WTC11 (cell line): ENCODE measurements around the gene DARS2. TPM values are rescaled to one million over a fixed set of nuclear protein-coding genes. Genes with fewer than 3 reads are reported as not detected.

Experiments
- ATAC-seq: fragments of 200-7000 bp; cut with Tn5 transposase; 2 replicates; pipeline ENCODE4 v1.10.0; 2021; ENCODE audit warnings: mild to moderate bottlenecking, moderate library complexity
- CTCF ChIA-PET: fragments of 300-600 bp; sonication (Branson Sonifier 250); formaldehyde crosslinking; loops from one replicate; lab custom pipeline; 2021; ENCODE audit warnings: antibody characterized with exemption; lab: Charles Lee
- POLR2A ChIA-PET: fragments of 350-600 bp; sonication (Branson Sonifier 250); formaldehyde crosslinking; loops from one replicate; lab custom pipeline; 2021; ENCODE audit warnings: antibody characterized with exemption; lab: Charles Lee
- DNase-seq: peaks from one replicate; pipeline ENCODE4 v3.0.0; 2021; ENCODE audit warnings: low spot score
- H3K27ac Mint-ChIP-seq: 2 replicates; pipeline ENCODE4 v1.8.0; 2021; ENCODE audit warnings: mixed read lengths
- H3K27me3 Mint-ChIP-seq: 2 replicates; pipeline ENCODE4 v1.8.0; 2021; ENCODE audit warnings: low read depth, mild to moderate bottlenecking, moderate library complexity, mixed read lengths
- H3K36me3 Mint-ChIP-seq: 2 replicates; pipeline ENCODE4 v1.8.0; 2021; ENCODE audit warnings: mixed read lengths
- H3K4me1 Mint-ChIP-seq: 2 replicates; pipeline ENCODE4 v1.8.0; 2022; ENCODE audit warnings: mixed read lengths
- H3K4me3 Mint-ChIP-seq: 2 replicates; pipeline ENCODE4 v1.8.0; 2021; ENCODE audit warnings: mild to moderate bottlenecking, moderate library complexity, mixed read lengths
- H3K9me3 Mint-ChIP-seq: 2 replicates; pipeline ENCODE4 v1.8.0; 2021; ENCODE audit warnings: mixed read lengths
- AFF4 ChIP-seq: sonication (generic); formaldehyde crosslinking; IDR thresholded peaks from 2 replicates; pipeline ENCODE4 v1.8.1; 2023; ENCODE audit warnings: mild to moderate bottlenecking, missing genetic modification reagents, borderline replicate concordance
- CBFB ChIP-seq: sonication (generic); formaldehyde crosslinking; IDR thresholded peaks from 2 replicates; pipeline ENCODE4 v1.8.1; 2022; ENCODE audit warnings: mild to moderate bottlenecking, low read depth, missing genetic modification reagents
- ERG ChIP-seq: fragments of 250-450 bp; sonication (Bioruptor Pico); IDR thresholded peaks from 2 replicates; pipeline ENCODE4 v1.8.0; 2021; ENCODE audit warnings: mild to moderate bottlenecking
- FOXK1 ChIP-seq: sonication (generic); formaldehyde crosslinking; IDR thresholded peaks from 2 replicates; pipeline ENCODE4 v1.8.0; 2022; ENCODE audit warnings: mild to moderate bottlenecking, moderate library complexity, missing genetic modification reagents
- FOXP1 ChIP-seq: sonication (generic); formaldehyde crosslinking; IDR thresholded peaks from 2 replicates; pipeline ENCODE4 v1.8.0; 2022; ENCODE audit warnings: missing genetic modification reagents, mild to moderate bottlenecking, moderate library complexity, borderline replicate concordance
- GABPB1 ChIP-seq: sonication (generic); formaldehyde crosslinking; IDR thresholded peaks from 2 replicates; pipeline ENCODE4 v1.8.1; 2023; ENCODE audit warnings: mild to moderate bottlenecking, missing genetic modification reagents
- GRHL2 ChIP-seq: fragments of 250-450 bp; sonication (Bioruptor Pico); IDR thresholded peaks from 2 replicates; pipeline ENCODE4 v1.8.0; 2022; ENCODE audit warnings: mild to moderate bottlenecking, moderate library complexity; ENCODE audit not compliant: insufficient replicate concordance, severe bottlenecking
- MAX ChIP-seq: sonication (generic); formaldehyde crosslinking; IDR thresholded peaks from 2 replicates; pipeline ENCODE4 v1.8.0; 2022; ENCODE audit warnings: mild to moderate bottlenecking, missing genetic modification reagents
- MLX ChIP-seq: sonication (generic); formaldehyde crosslinking; IDR thresholded peaks from 2 replicates; pipeline ENCODE4 v1.8.1; 2023; ENCODE audit warnings: mild to moderate bottlenecking, missing genetic modification reagents, moderate library complexity
- MYBL2 ChIP-seq: sonication (generic); formaldehyde crosslinking; IDR thresholded peaks from 2 replicates; pipeline ENCODE4 v1.8.1; 2023; ENCODE audit warnings: mild to moderate bottlenecking, moderate library complexity, missing genetic modification reagents
- NFATC4 ChIP-seq: fragments of 250-450 bp; sonication (Bioruptor Pico); IDR thresholded peaks from 2 replicates; pipeline ENCODE4 v1.9.0; 2021; ENCODE audit warnings: mild to moderate bottlenecking
- OVOL2 ChIP-seq: fragments of 250-450 bp; sonication (Bioruptor Pico); IDR thresholded peaks from 2 replicates; pipeline ENCODE4 v1.9.0; 2021; ENCODE audit warnings: mild to moderate bottlenecking, borderline replicate concordance
- PRDM15 ChIP-seq: sonication (generic); formaldehyde crosslinking; IDR thresholded peaks from 2 replicates; pipeline ENCODE4 v1.8.0; 2022; ENCODE audit warnings: missing genetic modification reagents
- PRRX2 ChIP-seq: fragments of 250-450 bp; sonication (Bioruptor Pico); IDR thresholded peaks from 2 replicates; pipeline ENCODE4 v1.8.0; 2021; ENCODE audit warnings: mild to moderate bottlenecking
- RELA ChIP-seq: sonication (generic); formaldehyde crosslinking; IDR thresholded peaks from 2 replicates; pipeline ENCODE4 v1.8.1; 2022; ENCODE audit warnings: missing genetic modification reagents, mild to moderate bottlenecking, borderline replicate concordance
- TCF7 ChIP-seq: sonication (generic); formaldehyde crosslinking; IDR thresholded peaks from 2 replicates; pipeline ENCODE4 v1.8.0; 2022; ENCODE audit warnings: mild to moderate bottlenecking, low read depth, missing genetic modification reagents, moderate library complexity
- ZNF263 ChIP-seq: sonication (generic); formaldehyde crosslinking; IDR thresholded peaks from 2 replicates; pipeline ENCODE4 v1.8.1; 2022; ENCODE audit warnings: low read depth, mild to moderate bottlenecking, moderate library complexity, missing genetic modification reagents
- ZNF396 ChIP-seq: fragments of 250-450 bp; sonication (Bioruptor Pico); IDR thresholded peaks from 2 replicates; pipeline ENCODE4 v1.8.0; 2021; ENCODE audit warnings: mild to moderate bottlenecking, moderate library complexity, borderline replicate concordance
- ZNF416 ChIP-seq: fragments of 250-450 bp; sonication (Bioruptor Pico); IDR thresholded peaks from 2 replicates; pipeline ENCODE4 v1.9.0; 2021; ENCODE audit warnings: mild to moderate bottlenecking, inconsistent platforms
- ZNF425 ChIP-seq: fragments of 250-450 bp; sonication (Bioruptor Pico); conservative IDR thresholded peaks from 2 replicates; pipeline ENCODE4 v1.9.0; 2021; ENCODE audit warnings: mild to moderate bottlenecking
- total RNA-seq: library from RNA; stranded (reverse); gene quantifications from 3 replicates; pipeline ENCODE4 v1.2.3, GENCODE V29; 2021

DARS2 gene
- total RNA-seq, 1 experiment from 2014 or later = 38.0 TPM

- Mint-ChIP-seq H3K9me3 (no peaks in the 10 kb centered on the region), H3K27ac (peak overlapping the region; percentile 100)
- DNase-seq = no peak
- CTCF ChIA-PET = interaction anchor here (0.6 kb wide), 1 partner anchor 91 kb away, joined by 3 read pairs; no protein-coding TSS in a partner anchor
- peak; percentile 6 for ATAC-seq
- TF ChIP-seq MLX (CRISPR knock-in tag) (no peak), ZNF263 (CRISPR knock-in tag) (no peak), FOXK1 (CRISPR knock-in tag) (peak; percentile 3; the same call in 1 of the 2 replicates), ZNF396 (CRISPR knock-in tag) (no peak), AFF4 (CRISPR knock-in tag) (0 out of 2 replicates have a peak, but pooled peaks have one; percentile 38), FOXP1 (CRISPR knock-in tag) (0 out of 2 replicates have a peak, but pooled peaks have one; percentile 3), CBFB (CRISPR knock-in tag) (0 out of 2 replicates have a peak, but pooled peaks have one; percentile 40), GRHL2 (no peak), OVOL2 (CRISPR knock-in tag) (no peak), MAX (no peak), PRDM15 (CRISPR knock-in tag) (no peak), MYBL2 (CRISPR knock-in tag) (no peak), RELA (CRISPR knock-in tag) (no peak)
- TF ChIP-seq, all 79 proteins: peak for 4
- Mint-ChIP-seq H3K36me3 (peaks cover 61% of the 10 kb centered on the region), H3K27me3 (no peaks in the 10 kb centered on the region), H3K4me3 (no peak overlapping the region), H3K4me1 (peaks cover 44% of the 10 kb centered on the region)
- POLR2A ChIA-PET = interaction anchor here (1.1 to 1.4 kb wide), 2 partner anchors 14 to 159 kb away, joined by 4 to 8 read pairs; partner anchors contain the start of gene RC3H1
These were observed 38.3 kb downstream of the DARS2 start for GRCh38 chr1:173862769-173863223.

GRCh38 chr1:173863224-173864161 is 39.0 kb downstream of the DARS2 start:
- ChIA-PET CTCF (interaction anchor here (0.6 kb wide), 2 partner anchors 21 to 90 kb away, joined by 3 read pairs; no protein-coding TSS in a partner anchor), POLR2A (interaction anchor here (1.1 to 1.4 kb wide), 2 partner anchors 15 to 159 kb away, joined by 4 to 8 read pairs; partner anchors contain the start of gene RC3H1)
- peak overlapping the region; percentile 100 for H3K27ac Mint-ChIP-seq
- TF ChIP-seq ZNF416 (CRISPR knock-in tag) (peak; percentile 96), TCF7 (CRISPR knock-in tag) (no peak), GABPB1 (CRISPR knock-in tag) (no peak), MAX (no peak), ZNF425 (peak; percentile 91), ERG (CRISPR knock-in tag) (peak; percentile 98), NFATC4 (CRISPR knock-in tag) (peak; percentile 97), PRRX2 (CRISPR knock-in tag) (peak; percentile 95)

More at GRCh38 chr1:173863224-173864161, 39.0 kb downstream of the DARS2 start:
- H3K4me1 Mint-ChIP-seq = peaks cover 44% of the 10 kb centered on the region
- H3K9me3 Mint-ChIP-seq = no peaks in the 10 kb centered on the region
- peak overlapping the region; percentile 97 for H3K4me3 Mint-ChIP-seq
- H3K36me3 Mint-ChIP-seq = peaks cover 57% of the 10 kb centered on the region
- H3K27me3 Mint-ChIP-seq = no peaks in the 10 kb centered on the region
- DNase-seq (no peak), ATAC-seq (no peak)
